HepG2 (cell line): Measurements from ENCODE around the gene GLTPD2. TPM values are rescaled to one million over a fixed set of nuclear protein-coding genes. Genes with fewer than 3 reads are reported as not detected.

Source experiments
- BRCA1 ChIP-seq: sonication (generic); formaldehyde crosslinking; IDR thresholded peaks from 2 replicates; pipeline ENCODE4 v1.4.0; 2020; ENCODE audit warnings: missing genetic modification reagents
- CREM ChIP-seq, 2 experiments: sonication (generic) in 1 of 2; formaldehyde crosslinking in 1 of 2; IDR thresholded peaks; 2 replicates each; pipeline versions ENCODE4 v1.4.0 to v1.6.1; 2016 to 2020; ENCODE audit warnings: antibody characterized with exemption in 1 of 2, mild to moderate bottlenecking in 1 of 2, missing genetic modification reagents in 1 of 2
- ELF3 ChIP-seq: IDR thresholded peaks from 2 replicates; pipeline ENCODE4 v1.6.1; 2016; ENCODE audit warnings: missing genetic modification reagents, missing compliant biosample characterization
- GPN1 ChIP-seq: sonication (generic); formaldehyde crosslinking; IDR thresholded peaks from 2 replicates; pipeline ENCODE4 v1.5.1; 2020; ENCODE audit warnings: missing genetic modification reagents, borderline replicate concordance
- IKZF4 ChIP-seq: sonication (generic); formaldehyde crosslinking; IDR thresholded peaks from 2 replicates; pipeline ENCODE4 v1.5.1; 2020; ENCODE audit warnings: borderline replicate concordance, mild to moderate bottlenecking, low read depth, missing genetic modification reagents; ENCODE audit errors: not compliant biosample characterization
- MAX ChIP-seq: IDR thresholded peaks from 2 replicates; pipeline ENCODE4 v1.6.1; 2012; ENCODE audit warnings: inconsistent platforms
- MIER2 ChIP-seq: IDR thresholded peaks from 2 replicates; pipeline ENCODE4 v1.6.1; 2016; ENCODE audit warnings: missing biosample characterization, missing genetic modification reagents
- NPAS2 ChIP-seq: sonication (generic); formaldehyde crosslinking; IDR thresholded peaks from 2 replicates; pipeline ENCODE4 v1.8.0; 2022; ENCODE audit warnings: mild to moderate bottlenecking, missing genetic modification reagents, borderline replicate concordance
- RBM22 ChIP-seq: fragments of 200-400 bp; formaldehyde crosslinking; optimal IDR thresholded peaks from 2 replicates; pipeline ENCODE3; 2017; ENCODE audit warnings: mild to moderate bottlenecking, low read length, moderate library complexity
- RFX1 ChIP-seq: fragments of 450-650 bp; IDR thresholded peaks from 2 replicates; pipeline ENCODE4 v1.6.1; 2017
- SP5 ChIP-seq: IDR thresholded peaks from 2 replicates; pipeline ENCODE4 v1.6.1; 2016; ENCODE audit warnings: low read depth, borderline replicate concordance
- STAT5B ChIP-seq: sonication (generic); formaldehyde crosslinking; IDR thresholded peaks from 2 replicates; pipeline ENCODE4 v1.4.0; 2020; ENCODE audit warnings: missing genetic modification reagents
- ZBTB39 ChIP-seq: sonication (generic); formaldehyde crosslinking; IDR thresholded peaks from 2 replicates; pipeline ENCODE4 v1.5.0; 2020; ENCODE audit warnings: missing genetic modification reagents
- ZNF160 ChIP-seq: sonication (generic); formaldehyde crosslinking; IDR thresholded peaks from 2 replicates; pipeline ENCODE4 v1.8.0; 2022; ENCODE audit warnings: mild to moderate bottlenecking, inconsistent platforms, missing genetic modification reagents
- ZNF564 ChIP-seq: sonication (generic); formaldehyde crosslinking; IDR thresholded peaks from 2 replicates; pipeline ENCODE4 v1.8.1; 2023; ENCODE audit warnings: mild to moderate bottlenecking, missing genetic modification reagents
- ZNF782 ChIP-seq: sonication (generic); formaldehyde crosslinking; IDR thresholded peaks from 2 replicates; pipeline ENCODE4 v1.4.0; 2020; ENCODE audit warnings: missing genetic modification reagents, mild to moderate bottlenecking, borderline replicate concordance
- ZNF850 ChIP-seq: sonication (generic); formaldehyde crosslinking; conservative IDR thresholded peaks from 2 replicates; pipeline ENCODE4 v1.9.0; 2021; ENCODE audit warnings: mild to moderate bottlenecking, missing genetic modification reagents
- polyA plus RNA-seq, 8 experiments: library from polyadenylated mRNA; depleted of rRNA in 3 of 8; stranded (reverse) in 7 of 8; unstranded in 1 of 8; fragments of >200 nt; fragmentation: Illumina TruSeq in 4 of 8; extraction: Trizol in 4 of 8; gene quantifications; 2 replicates each; pipeline versions ENCODE4 v1.2.1 to v1.2.3, GENCODE V29; 2011 to 2016; ENCODE audit warnings: low read depth in 4 of 8, missing spikeins in 1 of 8, mixed read lengths in 1 of 8; ENCODE audit not compliant: insufficient read depth in 1 of 8
- total RNA-seq, 5 experiments: library from RNA; depleted of rRNA; stranded (reverse); fragments of >200 nt; fragmentation: Illumina TruSeq; extraction: Trizol; gene quantifications; 2 replicates each; pipeline ENCODE4 v1.2.3, GENCODE V29; 2016; ENCODE audit warnings: low read depth in 1 of 5
- TF ChIP-seq, protein P1 (sequence below): sonication (generic); formaldehyde crosslinking; IDR thresholded peaks from 2 replicates; pipeline ENCODE4 v1.4.0; 2020; ENCODE audit warnings: missing genetic modification reagents; ENCODE audit errors: not compliant biosample characterization
- TF ChIP-seq, protein P2 (sequence below): sonication (generic); formaldehyde crosslinking; conservative IDR thresholded peaks from 2 replicates; pipeline ENCODE4 v1.4.0; 2020; ENCODE audit warnings: missing genetic modification reagents
- TF ChIP-seq, protein P3 (sequence below): IDR thresholded peaks from 2 replicates; pipeline ENCODE4 v1.6.1; 2016
- TF ChIP-seq, protein P4 (sequence below): sonication (generic); formaldehyde crosslinking; IDR thresholded peaks from 2 replicates; pipeline ENCODE4 v1.4.0; 2020; ENCODE audit warnings: mild to moderate bottlenecking, low read depth, missing genetic modification reagents
- TF ChIP-seq, protein P5 (sequence below): sonication (generic); formaldehyde crosslinking; IDR thresholded peaks from 2 replicates; pipeline ENCODE4 v1.5.1; 2020; ENCODE audit warnings: mild to moderate bottlenecking, missing genetic modification reagents, moderate library complexity

Gene GLTPD2
- total and polyA plus RNA-seq, 2 of the 13 experiments (the other 11 are each of a cell fraction or from before 2014, with no cell fraction given): 7.5 to 12.9 TPM

- no peak for TF ChIP-seq ZNF850
- TF ChIP-seq ZBTB39 (CRISPR knock-in tag): no peak; the same call in 1 of the 2 replicates
- no peak for TF ChIP-seq CREM (IDR thresholded peaks at IDR 0.05)
- no peak for TF ChIP-seq CREM (CRISPR knock-in tag; IDR thresholded peaks at IDR 0.05)
- TF ChIP-seq, protein P1, sequence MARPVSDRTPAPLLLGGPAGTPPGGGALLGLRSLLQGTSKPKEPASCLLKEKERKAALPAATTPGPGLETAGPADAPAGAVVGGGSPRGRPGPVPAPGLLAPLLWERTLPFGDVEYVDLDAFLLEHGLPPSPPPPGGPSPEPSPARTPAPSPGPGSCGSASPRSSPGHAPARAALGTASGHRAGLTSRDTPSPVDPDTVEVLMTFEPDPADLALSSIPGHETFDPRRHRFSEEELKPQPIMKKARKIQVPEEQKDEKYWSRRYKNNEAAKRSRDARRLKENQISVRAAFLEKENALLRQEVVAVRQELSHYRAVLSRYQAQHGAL (CRISPR knock-in tag): peak; percentile 71
- no peak for TF ChIP-seq IKZF4 (CRISPR knock-in tag)
- TF ChIP-seq ELF3: peak; percentile 74
- 0 out of 2 replicates have a peak, but pooled peaks have one; percentile 15 for TF ChIP-seq ZNF160 (CRISPR knock-in tag)
- TF ChIP-seq, protein P2, sequence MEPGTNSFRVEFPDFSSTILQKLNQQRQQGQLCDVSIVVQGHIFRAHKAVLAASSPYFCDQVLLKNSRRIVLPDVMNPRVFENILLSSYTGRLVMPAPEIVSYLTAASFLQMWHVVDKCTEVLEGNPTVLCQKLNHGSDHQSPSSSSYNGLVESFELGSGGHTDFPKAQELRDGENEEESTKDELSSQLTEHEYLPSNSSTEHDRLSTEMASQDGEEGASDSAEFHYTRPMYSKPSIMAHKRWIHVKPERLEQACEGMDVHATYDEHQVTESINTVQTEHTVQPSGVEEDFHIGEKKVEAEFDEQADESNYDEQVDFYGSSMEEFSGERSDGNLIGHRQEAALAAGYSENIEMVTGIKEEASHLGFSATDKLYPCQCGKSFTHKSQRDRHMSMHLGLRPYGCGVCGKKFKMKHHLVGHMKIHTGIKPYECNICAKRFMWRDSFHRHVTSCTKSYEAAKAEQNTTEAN (CRISPR knock-in tag): peak; percentile 48; the same call in 1 of the 2 replicates
- TF ChIP-seq, protein P3, sequence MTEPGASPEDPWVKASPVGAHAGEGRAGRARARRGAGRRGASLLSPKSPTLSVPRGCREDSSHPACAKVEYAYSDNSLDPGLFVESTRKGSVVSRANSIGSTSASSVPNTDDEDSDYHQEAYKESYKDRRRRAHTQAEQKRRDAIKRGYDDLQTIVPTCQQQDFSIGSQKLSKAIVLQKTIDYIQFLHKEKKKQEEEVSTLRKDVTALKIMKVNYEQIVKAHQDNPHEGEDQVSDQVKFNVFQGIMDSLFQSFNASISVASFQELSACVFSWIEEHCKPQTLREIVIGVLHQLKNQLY (CRISPR knock-in tag): no peak
- no peak for TF ChIP-seq STAT5B
- TF ChIP-seq BRCA1 (CRISPR knock-in tag): peak; percentile 57; the same call in 1 of the 2 replicates
- no peak for TF ChIP-seq RBM22
- no peak for TF ChIP-seq RFX1
- no peak for TF ChIP-seq NPAS2
- TF ChIP-seq, protein P4, sequence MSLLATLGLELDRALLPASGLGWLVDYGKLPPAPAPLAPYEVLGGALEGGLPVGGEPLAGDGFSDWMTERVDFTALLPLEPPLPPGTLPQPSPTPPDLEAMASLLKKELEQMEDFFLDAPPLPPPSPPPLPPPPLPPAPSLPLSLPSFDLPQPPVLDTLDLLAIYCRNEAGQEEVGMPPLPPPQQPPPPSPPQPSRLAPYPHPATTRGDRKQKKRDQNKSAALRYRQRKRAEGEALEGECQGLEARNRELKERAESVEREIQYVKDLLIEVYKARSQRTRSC (CRISPR knock-in tag): no peak
- TF ChIP-seq, protein P5, sequence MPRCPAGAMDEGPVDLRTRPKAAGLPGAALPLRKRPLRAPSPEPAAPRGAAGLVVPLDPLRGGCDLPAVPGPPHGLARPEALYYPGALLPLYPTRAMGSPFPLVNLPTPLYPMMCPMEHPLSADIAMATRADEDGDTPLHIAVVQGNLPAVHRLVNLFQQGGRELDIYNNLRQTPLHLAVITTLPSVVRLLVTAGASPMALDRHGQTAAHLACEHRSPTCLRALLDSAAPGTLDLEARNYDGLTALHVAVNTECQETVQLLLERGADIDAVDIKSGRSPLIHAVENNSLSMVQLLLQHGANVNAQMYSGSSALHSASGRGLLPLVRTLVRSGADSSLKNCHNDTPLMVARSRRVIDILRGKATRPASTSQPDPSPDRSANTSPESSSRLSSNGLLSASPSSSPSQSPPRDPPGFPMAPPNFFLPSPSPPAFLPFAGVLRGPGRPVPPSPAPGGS (CRISPR knock-in tag): peak; percentile 61; the same call in 1 of the 2 replicates
- peak; percentile 74; the same call in 1 of the 2 replicates for TF ChIP-seq ZNF564 (CRISPR knock-in tag)
- no peak for TF ChIP-seq GPN1 (CRISPR knock-in tag)
- no peak for TF ChIP-seq MIER2 (CRISPR knock-in tag)
- 0 out of 2 replicates have a peak, but pooled peaks have one; percentile 36 for TF ChIP-seq ZNF782 (CRISPR knock-in tag)
- TF ChIP-seq SP5 (CRISPR knock-in tag): no peak
- TF ChIP-seq MAX: peak; percentile 65
Observed at GRCh38 chr17:4789951-4790704, 1.4 kb downstream of the GLTPD2 start (continued).
